OCI-LY1 (cell line): Measurements from ENCODE around the gene PDIK1L.

Source experiments
- EZH2 ChIP-seq: fragments of 200-600 bp; sonication (generic), shearing (Covaris generic); IDR thresholded peaks from 2 replicates; pipeline ENCODE4 v1.8.0; 2017; ENCODE audit warnings: borderline replicate concordance, mixed run types, mild to moderate bottlenecking, antibody characterized with exemption, low read length, moderate library complexity, mixed read lengths
- TF ChIP-seq, protein P1 (sequence below): fragments of 200-600 bp; sonication (generic), shearing (Covaris generic); IDR thresholded peaks from 2 replicates; pipeline ENCODE4 v1.5.1; 2017; ENCODE audit warnings: mild to moderate bottlenecking, antibody characterized with exemption, low read length, moderate library complexity, mixed read lengths

DNA sequence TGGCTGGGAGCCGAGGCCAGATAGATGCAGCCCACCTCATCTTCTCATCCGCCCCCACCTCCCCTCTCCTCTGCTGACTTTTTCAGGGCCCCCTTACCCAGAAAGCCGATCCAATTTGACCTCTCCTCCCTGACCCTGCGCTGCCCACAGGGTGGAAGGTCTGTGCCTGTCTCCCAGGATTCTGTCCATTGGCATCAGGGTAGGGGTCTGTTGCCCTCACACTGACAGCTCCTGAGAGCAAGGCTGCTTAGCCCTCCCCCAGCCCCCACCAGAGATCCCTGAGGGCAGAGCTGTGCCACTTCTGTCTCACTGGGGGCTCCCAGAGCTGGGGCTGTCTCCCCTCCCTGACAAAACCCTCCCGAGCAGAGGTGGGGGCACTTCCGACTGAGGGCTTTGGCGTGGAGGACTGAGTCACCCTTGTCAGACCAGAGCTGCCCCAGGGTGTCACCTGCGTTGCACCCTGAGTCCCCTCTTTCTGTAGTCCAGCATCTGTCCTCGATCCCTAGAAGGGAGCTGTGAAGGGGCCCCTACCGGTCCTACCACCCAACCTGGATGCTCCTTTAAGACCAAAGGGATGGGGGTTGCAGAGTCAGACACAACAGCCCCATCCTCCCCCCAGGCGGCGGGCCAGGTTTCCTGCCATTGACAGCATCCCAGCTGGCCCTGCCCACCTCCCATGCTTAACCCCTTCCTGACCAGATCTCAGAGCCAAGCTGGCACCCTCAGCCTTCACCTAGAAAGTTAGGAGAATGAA lies 44.8 kb downstream of the PDIK1L start:
- TF ChIP-seq, protein P1, sequence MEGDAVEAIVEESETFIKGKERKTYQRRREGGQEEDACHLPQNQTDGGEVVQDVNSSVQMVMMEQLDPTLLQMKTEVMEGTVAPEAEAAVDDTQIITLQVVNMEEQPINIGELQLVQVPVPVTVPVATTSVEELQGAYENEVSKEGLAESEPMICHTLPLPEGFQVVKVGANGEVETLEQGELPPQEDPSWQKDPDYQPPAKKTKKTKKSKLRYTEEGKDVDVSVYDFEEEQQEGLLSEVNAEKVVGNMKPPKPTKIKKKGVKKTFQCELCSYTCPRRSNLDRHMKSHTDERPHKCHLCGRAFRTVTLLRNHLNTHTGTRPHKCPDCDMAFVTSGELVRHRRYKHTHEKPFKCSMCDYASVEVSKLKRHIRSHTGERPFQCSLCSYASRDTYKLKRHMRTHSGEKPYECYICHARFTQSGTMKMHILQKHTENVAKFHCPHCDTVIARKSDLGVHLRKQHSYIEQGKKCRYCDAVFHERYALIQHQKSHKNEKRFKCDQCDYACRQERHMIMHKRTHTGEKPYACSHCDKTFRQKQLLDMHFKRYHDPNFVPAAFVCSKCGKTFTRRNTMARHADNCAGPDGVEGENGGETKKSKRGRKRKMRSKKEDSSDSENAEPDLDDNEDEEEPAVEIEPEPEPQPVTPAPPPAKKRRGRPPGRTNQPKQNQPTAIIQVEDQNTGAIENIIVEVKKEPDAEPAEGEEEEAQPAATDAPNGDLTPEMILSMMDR, result no peak
- TF ChIP-seq EZH2, result no peak
